IMR-90 (cell line): Measurements from ENCODE around the gene ZCCHC24.

Source experiments
- BHLHE40 ChIP-seq: fragments of 150-350 bp; IDR thresholded peaks from 2 replicates; pipeline ENCODE4 v1.6.1; 2016; ENCODE audit warnings: mild to moderate bottlenecking, low read depth, low read length
- CHD1 ChIP-seq: IDR thresholded peaks from 2 replicates; pipeline ENCODE4 v1.6.1; 2012; ENCODE audit warnings: low read depth, low read length, improper control_type of control experiment
- CTCF ChIP-seq: conservative IDR thresholded peaks from 2 replicates; pipeline ENCODE4 v1.5.1; 2012; ENCODE audit warnings: mild to moderate bottlenecking, low read depth, low read length, improper control_type of control experiment
- ELK1 ChIP-seq: fragments of 150-350 bp; IDR thresholded peaks from 2 replicates; pipeline ENCODE4 v1.6.1; 2016; ENCODE audit warnings: low read depth, mild to moderate bottlenecking, low read length, moderate library complexity, borderline replicate concordance
- FOS ChIP-seq: fragments of 150-350 bp; IDR thresholded peaks from 2 replicates; pipeline ENCODE4 v1.6.1; 2016; ENCODE audit warnings: low read depth, low read length
- MAFK ChIP-seq: IDR thresholded peaks from 2 replicates; pipeline ENCODE4 v1.6.1; 2012; ENCODE audit warnings: low read depth, low read length, improper control_type of control experiment
- MXI1 ChIP-seq: IDR thresholded peaks from 2 replicates; pipeline ENCODE4 v1.6.1; 2012; ENCODE audit warnings: low read depth, mild to moderate bottlenecking, low read length, moderate library complexity, borderline replicate concordance
- NFE2L2 ChIP-seq: fragments of 150-350 bp; IDR thresholded peaks from 2 replicates; pipeline ENCODE4 v1.6.1; 2016; ENCODE audit warnings: low read depth, mild to moderate bottlenecking, low read length
- POLR2A ChIP-seq: IDR thresholded peaks from 2 replicates; pipeline ENCODE4 v1.6.1; 2012; ENCODE audit warnings: mild to moderate bottlenecking, low read depth, low read length
- RAD21 ChIP-seq: IDR thresholded peaks from 2 replicates; pipeline ENCODE4 v1.6.1; 2012; ENCODE audit warnings: low read length, improper control_type of control experiment
- RCOR1 ChIP-seq: IDR thresholded peaks from 2 replicates; pipeline ENCODE4 v1.6.1; 2012; ENCODE audit warnings: mild to moderate bottlenecking, low read length, improper control_type of control experiment; ENCODE audit not compliant: insufficient replicate concordance
- RFX5 ChIP-seq: IDR thresholded peaks from 2 replicates; pipeline ENCODE4 v1.8.0; 2012; ENCODE audit warnings: low read depth, mild to moderate bottlenecking, low read length, moderate library complexity
- SMC3 ChIP-seq: fragments of 150-350 bp; IDR thresholded peaks from 2 replicates; pipeline ENCODE4 v1.6.1; 2016; ENCODE audit warnings: low read depth, mild to moderate bottlenecking, antibody characterized with exemption, low read length, moderate library complexity
- USF2 ChIP-seq: fragments of 150-350 bp; IDR thresholded peaks from 2 replicates; pipeline ENCODE4 v1.6.1; 2017; ENCODE audit warnings: mild to moderate bottlenecking, antibody characterized with exemption, low read length, low read depth

- TF ChIP-seq CTCF: no peak
- no peak for TF ChIP-seq MXI1
- no peak for TF ChIP-seq RAD21
- no peak for TF ChIP-seq SMC3
- no peak for TF ChIP-seq RFX5
- TF ChIP-seq POLR2A: no peak
- no peak for TF ChIP-seq MAFK
- TF ChIP-seq FOS: no peak
- no peak for TF ChIP-seq NFE2L2
- no peak for TF ChIP-seq BHLHE40
- no peak for TF ChIP-seq ELK1
- no peak for TF ChIP-seq USF2
- TF ChIP-seq CHD1: no peak
- TF ChIP-seq RCOR1: no peak
Observed at GRCh38 chr10:79420974-79421688, 24.3 kb downstream of the ZCCHC24 start.
